Ishikawa (cell line): ENCODE data around the gene CRYBB2.

Experiments
- CEBPB ChIP-seq: IDR thresholded peaks from 2 replicates; pipeline ENCODE4 v1.6.1; 2012
- CREB1 ChIP-seq: IDR thresholded peaks from 2 replicates; pipeline ENCODE4 v1.6.1; 2012; ENCODE audit warnings: low read depth
- EGR1 ChIP-seq: IDR thresholded peaks from 2 replicates; pipeline ENCODE4 v1.6.1; 2012
- EP300 ChIP-seq: IDR thresholded peaks from 2 replicates; pipeline ENCODE4 v1.6.1; 2012; ENCODE audit warnings: borderline replicate concordance
- FOXM1 ChIP-seq: IDR thresholded peaks from 2 replicates; pipeline ENCODE4 v1.6.1; 2012; ENCODE audit warnings: low read depth, borderline replicate concordance
- MAX ChIP-seq: IDR thresholded peaks from 2 replicates; pipeline ENCODE4 v1.6.1; 2012
- NFIC ChIP-seq: IDR thresholded peaks from 2 replicates; pipeline ENCODE4 v1.6.1; 2012
- RAD21 ChIP-seq: IDR thresholded peaks from 2 replicates; pipeline ENCODE4 v1.6.1; 2012; ENCODE audit warnings: low read depth
- REST ChIP-seq: IDR thresholded peaks from 2 replicates; pipeline ENCODE4 v1.6.1; 2012; ENCODE audit warnings: low read depth, mild to moderate bottlenecking
- TAF1 ChIP-seq: IDR thresholded peaks from 2 replicates; pipeline ENCODE4 v1.6.1; 2012; ENCODE audit warnings: low read depth, mild to moderate bottlenecking
- TCF12 ChIP-seq: IDR thresholded peaks from 2 replicates; pipeline ENCODE4 v1.6.1; 2012; ENCODE audit warnings: low read depth
- TEAD4 ChIP-seq: IDR thresholded peaks from 2 replicates; pipeline ENCODE4 v1.6.1; 2012
- YY1 ChIP-seq: IDR thresholded peaks from 2 replicates; pipeline ENCODE4 v1.6.1; 2012; ENCODE audit warnings: low read depth
- ZBTB7A ChIP-seq: IDR thresholded peaks from 2 replicates; pipeline ENCODE4 v1.6.1; 2012; ENCODE audit warnings: low read depth
- TF ChIP-seq, protein P1 (sequence below): IDR thresholded peaks from 2 replicates; pipeline ENCODE4 v1.6.1; 2012

Gene CRYBB2

DNA sequence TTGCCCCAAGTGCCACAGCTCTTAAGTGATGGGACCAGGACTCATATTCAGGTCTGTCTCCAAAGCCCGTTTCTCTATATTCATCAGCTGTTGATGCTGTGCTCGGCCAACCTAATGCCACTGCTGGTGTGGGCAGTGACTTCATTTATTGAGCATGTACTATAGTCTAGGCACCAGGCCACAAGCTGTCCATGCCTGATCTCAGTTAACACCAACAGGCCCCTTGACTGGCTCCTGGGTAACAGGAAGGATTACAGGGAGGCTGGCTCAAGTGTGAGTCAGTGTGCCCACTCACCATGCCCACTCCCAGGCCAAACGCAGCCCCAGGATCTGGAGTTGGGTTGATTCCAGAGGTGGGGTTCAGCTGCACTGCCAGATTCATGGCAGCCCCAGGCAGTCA, 8.6 kb upstream of the CRYBB2 start:
- TF ChIP-seq EP300 = no peak
- TF ChIP-seq RAD21 = no peak
- no peak for TF ChIP-seq MAX
- no peak for TF ChIP-seq TEAD4
- no peak for TF ChIP-seq TCF12
- TF ChIP-seq REST = no peak
- TF ChIP-seq CEBPB = no peak

- TF ChIP-seq EGR1 (no peak), YY1 (no peak), NFIC (no peak), REST (no peak), CREB1 (no peak)
These were observed 7.1 kb upstream of the CRYBB2 start for GRCh38 chr22:25212337-25212736.

GRCh38 chr22:25213221-25213620, 6.2 kb upstream of the CRYBB2 start:
- no peak for TF ChIP-seq CREB1
- TF ChIP-seq NFIC = no peak
- TF ChIP-seq MAX = no peak
- TF ChIP-seq CEBPB = no peak
- no peak for TF ChIP-seq TAF1
- TF ChIP-seq YY1 = no peak
- TF ChIP-seq RAD21 = no peak
- TF ChIP-seq ZBTB7A = no peak
- no peak for TF ChIP-seq FOXM1
- TF ChIP-seq, protein P1, sequence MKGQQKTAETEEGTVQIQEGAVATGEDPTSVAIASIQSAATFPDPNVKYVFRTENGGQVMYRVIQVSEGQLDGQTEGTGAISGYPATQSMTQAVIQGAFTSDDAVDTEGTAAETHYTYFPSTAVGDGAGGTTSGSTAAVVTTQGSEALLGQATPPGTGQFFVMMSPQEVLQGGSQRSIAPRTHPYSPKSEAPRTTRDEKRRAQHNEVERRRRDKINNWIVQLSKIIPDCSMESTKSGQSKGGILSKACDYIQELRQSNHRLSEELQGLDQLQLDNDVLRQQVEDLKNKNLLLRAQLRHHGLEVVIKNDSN = no peak
- no peak for TF ChIP-seq REST

- TF ChIP-seq FOXM1 (no peak), NFIC (no peak), RAD21 (no peak), MAX (no peak), YY1 (no peak), TEAD4 (no peak), EGR1 (no peak), ZBTB7A (no peak), TAF1 (no peak), TCF12 (no peak), CEBPB (no peak), REST (no peak)
- TF ChIP-seq, protein P1 = no peak
These were observed 3.2 kb upstream of the CRYBB2 start for GRCh38 chr22:25216230-25216629.
